ENCODE results near the gene CYP3A7. TPM values are rescaled to one million over a fixed set of nuclear protein-coding genes. Genes with fewer than 3 reads are reported as not detected.

Gene CYP3A7
- total and polyA plus RNA-seq, 10 donors: not detected

DNA sequence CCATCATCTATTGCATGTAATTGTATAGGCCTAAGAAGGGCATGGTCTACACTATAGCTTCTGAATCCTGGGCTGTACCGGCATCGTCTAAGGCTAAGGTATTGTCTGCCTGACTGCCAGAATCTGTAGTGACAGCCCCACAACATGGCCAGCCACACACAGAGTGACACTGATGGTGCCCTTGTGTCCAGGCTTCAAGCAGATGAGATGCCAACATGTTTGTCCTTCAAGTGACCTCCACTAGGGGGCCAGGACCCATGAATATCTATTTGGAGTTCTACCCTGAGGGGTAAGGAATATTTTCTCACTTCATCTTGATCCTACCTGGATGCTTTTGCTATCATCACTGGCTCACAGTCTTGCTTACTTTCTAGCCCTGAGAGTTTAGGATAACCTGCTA, 1.5 kb downstream of the CYP3A7 start:
- intact Hi-C loops (cut with DNase I; ENCODE audit: low total_unique reads): no loop called here
- H3K4me1 ChIP-seq: no peaks in the 10 kb centered on the region
- no peak overlapping the region for H3K27ac ChIP-seq
- H3K4me3 ChIP-seq: no peak overlapping the region
- H3K9me3 ChIP-seq: no peaks in the 10 kb centered on the region
- 92 to 95% (median 94%) methylated on average over 2 of the region's 2 CpGs for WGBS, 5 donors
- peaks cover 0 to 9% (median 0%) of the 10 kb centered on the region in 6 donors for H3K36me3 ChIP-seq
- DNase-seq: no peak
- TF ChIP-seq, protein P1, sequence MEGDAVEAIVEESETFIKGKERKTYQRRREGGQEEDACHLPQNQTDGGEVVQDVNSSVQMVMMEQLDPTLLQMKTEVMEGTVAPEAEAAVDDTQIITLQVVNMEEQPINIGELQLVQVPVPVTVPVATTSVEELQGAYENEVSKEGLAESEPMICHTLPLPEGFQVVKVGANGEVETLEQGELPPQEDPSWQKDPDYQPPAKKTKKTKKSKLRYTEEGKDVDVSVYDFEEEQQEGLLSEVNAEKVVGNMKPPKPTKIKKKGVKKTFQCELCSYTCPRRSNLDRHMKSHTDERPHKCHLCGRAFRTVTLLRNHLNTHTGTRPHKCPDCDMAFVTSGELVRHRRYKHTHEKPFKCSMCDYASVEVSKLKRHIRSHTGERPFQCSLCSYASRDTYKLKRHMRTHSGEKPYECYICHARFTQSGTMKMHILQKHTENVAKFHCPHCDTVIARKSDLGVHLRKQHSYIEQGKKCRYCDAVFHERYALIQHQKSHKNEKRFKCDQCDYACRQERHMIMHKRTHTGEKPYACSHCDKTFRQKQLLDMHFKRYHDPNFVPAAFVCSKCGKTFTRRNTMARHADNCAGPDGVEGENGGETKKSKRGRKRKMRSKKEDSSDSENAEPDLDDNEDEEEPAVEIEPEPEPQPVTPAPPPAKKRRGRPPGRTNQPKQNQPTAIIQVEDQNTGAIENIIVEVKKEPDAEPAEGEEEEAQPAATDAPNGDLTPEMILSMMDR (IDR thresholded peaks at IDR 0.05 in 8 of 11, conservative IDR thresholded peaks at IDR 0.05 in 3 of 11): peak in 4 of 11 experiments; percentile 11 to 27 (median 22)
- no peak for TF ChIP-seq POLR2AphosphoS5 (IDR thresholded peaks at IDR 0.05)
- no peak for TF ChIP-seq POLR2A (IDR thresholded peaks at IDR 0.05)
- H3K27me3 ChIP-seq (replicated peaks in 1 of 7): no peaks in the 10 kb centered on the region

DNA sequence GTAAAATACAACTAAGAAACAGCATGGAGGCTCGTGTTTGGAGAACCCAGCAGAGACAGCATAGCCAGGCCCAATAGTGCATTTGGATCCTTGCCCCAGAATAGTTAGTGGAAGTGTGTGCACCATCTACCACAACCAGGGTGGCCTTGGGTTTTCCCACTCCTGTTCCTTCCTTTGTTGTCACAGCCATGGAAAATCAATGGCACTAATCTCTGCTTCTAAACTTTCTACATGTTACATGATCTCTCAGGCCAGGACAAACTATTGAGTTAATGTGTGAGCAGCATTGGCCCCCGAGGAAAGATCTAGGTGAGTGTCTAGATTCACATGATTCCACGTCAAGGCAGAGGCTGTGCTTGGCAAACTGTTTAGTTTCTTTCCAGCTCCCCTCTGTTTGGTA, 2.0 kb downstream of the CYP3A7 start:
- H3K36me3 ChIP-seq: peaks cover 0 to 9% (median 0%) of the 10 kb centered on the region in 6 donors
- TF ChIP-seq POLR2A (IDR thresholded peaks at IDR 0.05) (no peak), POLR2AphosphoS5 (IDR thresholded peaks at IDR 0.05) (no peak)
- TF ChIP-seq, protein P1 (IDR thresholded peaks at IDR 0.05 in 8 of 11, conservative IDR thresholded peaks at IDR 0.05 in 3 of 11): no peak
- no peak overlapping the region for H3K4me3 ChIP-seq
- no peaks in the 10 kb centered on the region for H3K9me3 ChIP-seq
- intact Hi-C loops (cut with DNase I; ENCODE audit: low total_unique reads): no loop called here
- H3K4me1 ChIP-seq: no peaks in the 10 kb centered on the region
- no peaks in the 10 kb centered on the region for H3K27me3 ChIP-seq (replicated peaks in 1 of 7)
- 75 to 92% (median 86%) methylated on average over 3 of the region's 3 CpGs for WGBS, 5 donors
- no peak overlapping the region for H3K27ac ChIP-seq
- no peak for DNase-seq

DNA sequence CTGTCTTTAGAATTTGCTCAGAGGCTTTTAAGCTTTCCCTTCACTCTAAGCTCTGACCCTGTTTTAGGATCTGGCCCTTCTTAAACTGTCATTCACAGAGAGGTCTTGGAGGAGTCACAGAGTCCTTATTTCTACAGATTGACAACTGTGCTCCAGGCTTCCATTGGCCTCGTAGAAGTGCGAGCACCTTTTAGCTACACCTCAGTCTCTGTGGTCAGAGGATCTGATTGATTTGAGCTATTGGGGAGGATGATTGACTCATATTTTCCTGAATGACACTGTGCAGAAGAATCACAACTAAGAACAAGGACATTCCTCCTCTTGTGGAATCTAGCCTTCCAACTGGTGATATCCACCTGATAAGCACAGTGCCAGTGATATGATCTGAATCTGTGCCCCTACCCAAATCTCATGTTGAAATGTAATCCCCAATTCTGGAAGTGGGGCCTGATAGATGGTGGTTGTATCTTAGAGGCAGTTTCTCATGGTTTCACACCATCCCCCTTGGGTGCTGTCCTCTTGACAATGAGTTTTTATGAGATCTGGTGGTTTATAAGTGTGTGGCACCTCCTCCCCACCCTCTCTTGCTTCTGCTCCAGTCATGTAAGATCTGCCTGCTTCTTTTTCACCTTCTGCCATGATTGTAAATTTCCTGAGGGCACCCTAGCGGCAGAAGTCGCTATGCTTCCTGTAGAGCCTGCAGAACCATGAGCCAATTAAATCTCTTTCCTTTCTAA, 3.2 kb downstream of the CYP3A7 start:
- H3K27me3 ChIP-seq (replicated peaks in 1 of 7): no peaks in the 10 kb centered on the region
- no peak overlapping the region for H3K27ac ChIP-seq
- whole genome bisulfite sequencing, 5 donors: 90 to 97% (median 93%) methylated on average over 4 of the region's 4 CpGs
- H3K4me1 ChIP-seq: no peaks in the 10 kb centered on the region
- TF ChIP-seq POLR2A (IDR thresholded peaks at IDR 0.05): no peak
- TF ChIP-seq, protein P1 (IDR thresholded peaks at IDR 0.05 in 8 of 11, conservative IDR thresholded peaks at IDR 0.05 in 3 of 11): no peak
- no peak for TF ChIP-seq POLR2AphosphoS5 (IDR thresholded peaks at IDR 0.05)
- H3K36me3 ChIP-seq: peaks cover 0 to 3% (median 0%) of the 10 kb centered on the region in 6 donors
- DNase-seq: no peak
- intact Hi-C loops (cut with DNase I; ENCODE audit: low total_unique reads): no loop called here
- no peak overlapping the region for H3K4me3 ChIP-seq
- no peaks in the 10 kb centered on the region for H3K9me3 ChIP-seq

DNA sequence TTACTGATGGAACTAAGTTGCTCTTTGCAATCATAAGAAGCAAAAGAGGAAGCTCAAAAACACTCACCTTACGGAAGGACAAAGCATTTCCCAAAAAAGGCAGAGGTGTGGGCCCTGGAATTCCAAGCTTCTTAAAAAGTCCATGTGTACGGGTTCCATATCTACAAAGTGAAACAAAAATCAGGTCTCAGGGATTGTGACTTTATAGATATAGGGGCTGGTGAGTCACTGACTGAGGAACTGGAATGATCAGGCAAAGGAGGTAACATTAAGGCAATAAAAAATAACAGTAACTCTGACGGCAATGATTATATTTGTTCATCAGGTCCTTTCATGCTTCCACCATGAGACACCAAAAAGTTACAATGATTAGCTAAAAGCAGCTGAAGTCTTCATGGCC, 4.0 kb downstream of the CYP3A7 start:
- H3K4me1 ChIP-seq: no peaks in the 10 kb centered on the region
- no peak for DNase-seq
- intact Hi-C loops (cut with DNase I; ENCODE audit: low total_unique reads): no loop called here
- no peaks in the 10 kb centered on the region for H3K9me3 ChIP-seq
- H3K36me3 ChIP-seq: no peaks in the 10 kb centered on the region
- H3K27me3 ChIP-seq (replicated peaks in 1 of 7): no peaks in the 10 kb centered on the region
- TF ChIP-seq POLR2AphosphoS5 (IDR thresholded peaks at IDR 0.05) (no peak), POLR2A (IDR thresholded peaks at IDR 0.05) (no peak)
- TF ChIP-seq, protein P1 (IDR thresholded peaks at IDR 0.05 in 8 of 11, conservative IDR thresholded peaks at IDR 0.05 in 3 of 11): no peak
- 79 to 92% (median 84%) methylated on average over 3 of the region's 3 CpGs for WGBS, 5 donors
- H3K27ac ChIP-seq: no peak overlapping the region
- H3K4me3 ChIP-seq: no peak overlapping the region

Measured in spleen (tissue), 11 donors.